T-helper 1 cell (primary cell): ENCODE data around the gene APBA2.
"Not testable (repeated sequence)": the region's sequence is repeated elsewhere in the genome, so short reads cannot be mapped to it uniquely, and the experiment has no call there.

Source experiments
- DNase-seq, 5 donors: peaks; one replicate each; pipeline ENCODE4 v3.0.0-alpha.2; 2012 to 2020

Gene APBA2

GRCh38 chr15:29140475-29141307 is 254.9 kb downstream of the APBA2 start:
- no peak for DNase-seq

- no peak for DNase-seq
Measured at GRCh38 chr15:29141308-29142128, 255.7 kb downstream of the APBA2 start.

- DNase-seq: no peak
Measured at GRCh38 chr15:29142129-29142747, 256.5 kb downstream of the APBA2 start.

GRCh38 chr15:29143293-29143692 is 257.5 kb downstream of the APBA2 start:
- DNase-seq: no peak

- no peak for DNase-seq
Measured at GRCh38 chr15:29143909-29144635, 258.3 kb downstream of the APBA2 start.

GRCh38 chr15:29149738-29150075 is 263.9 kb downstream of the APBA2 start:
- DNase-seq: no peak

GRCh38 chr15:29150515-29151483 is 265.0 kb downstream of the APBA2 start:
- no peak for DNase-seq

- no peak for DNase-seq
Measured at GRCh38 chr15:29151484-29151857, 265.7 kb downstream of the APBA2 start.

GRCh38 chr15:29156521-29156920 is 270.7 kb downstream of the APBA2 start:
- DNase-seq: no peak

- DNase-seq: no peak
Measured at GRCh38 chr15:29159771-29160455, 274.1 kb downstream of the APBA2 start.

- DNase-seq: no peak
Measured at GRCh38 chr15:29162411-29162810, 276.6 kb downstream of the APBA2 start.

GRCh38 chr15:29167122-29167521 is 281.3 kb downstream of the APBA2 start:
- DNase-seq: not testable (repeated sequence)
